Ishikawa (cell line): ENCODE data around the gene LOXL3.

Experiments used
- CEBPB ChIP-seq: IDR thresholded peaks from 2 replicates; pipeline ENCODE4 v1.6.1; 2012
- CREB1 ChIP-seq: IDR thresholded peaks from 2 replicates; pipeline ENCODE4 v1.6.1; 2012; ENCODE audit warnings: low read depth
- EP300 ChIP-seq: IDR thresholded peaks from 2 replicates; pipeline ENCODE4 v1.6.1; 2012; ENCODE audit warnings: borderline replicate concordance
- FOXM1 ChIP-seq: IDR thresholded peaks from 2 replicates; pipeline ENCODE4 v1.6.1; 2012; ENCODE audit warnings: low read depth, borderline replicate concordance
- MAX ChIP-seq: IDR thresholded peaks from 2 replicates; pipeline ENCODE4 v1.6.1; 2012
- TAF1 ChIP-seq: IDR thresholded peaks from 2 replicates; pipeline ENCODE4 v1.6.1; 2012; ENCODE audit warnings: low read depth, mild to moderate bottlenecking
- TEAD4 ChIP-seq: IDR thresholded peaks from 2 replicates; pipeline ENCODE4 v1.6.1; 2012
- YY1 ChIP-seq: IDR thresholded peaks from 2 replicates; pipeline ENCODE4 v1.6.1; 2012; ENCODE audit warnings: low read depth
- TF ChIP-seq, protein P1 (sequence below): IDR thresholded peaks from 2 replicates; pipeline ENCODE4 v1.6.1; 2012; ENCODE audit warnings: low read depth, mild to moderate bottlenecking

- TF ChIP-seq TAF1 (no peak), CREB1 (no peak), TEAD4 (no peak), YY1 (no peak), FOXM1 (no peak), CEBPB (no peak), EP300 (no peak), MAX (no peak)
- TF ChIP-seq, protein P1, sequence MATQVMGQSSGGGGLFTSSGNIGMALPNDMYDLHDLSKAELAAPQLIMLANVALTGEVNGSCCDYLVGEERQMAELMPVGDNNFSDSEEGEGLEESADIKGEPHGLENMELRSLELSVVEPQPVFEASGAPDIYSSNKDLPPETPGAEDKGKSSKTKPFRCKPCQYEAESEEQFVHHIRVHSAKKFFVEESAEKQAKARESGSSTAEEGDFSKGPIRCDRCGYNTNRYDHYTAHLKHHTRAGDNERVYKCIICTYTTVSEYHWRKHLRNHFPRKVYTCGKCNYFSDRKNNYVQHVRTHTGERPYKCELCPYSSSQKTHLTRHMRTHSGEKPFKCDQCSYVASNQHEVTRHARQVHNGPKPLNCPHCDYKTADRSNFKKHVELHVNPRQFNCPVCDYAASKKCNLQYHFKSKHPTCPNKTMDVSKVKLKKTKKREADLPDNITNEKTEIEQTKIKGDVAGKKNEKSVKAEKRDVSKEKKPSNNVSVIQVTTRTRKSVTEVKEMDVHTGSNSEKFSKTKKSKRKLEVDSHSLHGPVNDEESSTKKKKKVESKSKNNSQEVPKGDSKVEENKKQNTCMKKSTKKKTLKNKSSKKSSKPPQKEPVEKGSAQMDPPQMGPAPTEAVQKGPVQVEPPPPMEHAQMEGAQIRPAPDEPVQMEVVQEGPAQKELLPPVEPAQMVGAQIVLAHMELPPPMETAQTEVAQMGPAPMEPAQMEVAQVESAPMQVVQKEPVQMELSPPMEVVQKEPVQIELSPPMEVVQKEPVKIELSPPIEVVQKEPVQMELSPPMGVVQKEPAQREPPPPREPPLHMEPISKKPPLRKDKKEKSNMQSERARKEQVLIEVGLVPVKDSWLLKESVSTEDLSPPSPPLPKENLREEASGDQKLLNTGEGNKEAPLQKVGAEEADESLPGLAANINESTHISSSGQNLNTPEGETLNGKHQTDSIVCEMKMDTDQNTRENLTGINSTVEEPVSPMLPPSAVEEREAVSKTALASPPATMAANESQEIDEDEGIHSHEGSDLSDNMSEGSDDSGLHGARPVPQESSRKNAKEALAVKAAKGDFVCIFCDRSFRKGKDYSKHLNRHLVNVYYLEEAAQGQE, result no peak
Observed at GRCh38 chr2:74500578-74500946, 53.2 kb downstream of the LOXL3 start.
